Spleen (tissue), 11 donors: Measurements from ENCODE around the gene ARSI. TPM values are rescaled to one million over a fixed set of nuclear protein-coding genes. Genes with fewer than 3 reads are reported as not detected.

Experiments
- DNase-seq: peaks from one replicate; pipeline ENCODE4 v3.0.0-alpha.2; 2020
- H3K27ac ChIP-seq, 8 donors: fragments of 200-600 bp; sonication (generic) in 7 of 8; 1 replicate in 4 of 8; 2 replicates in 4 of 8; pipeline versions ENCODE4 v1.5.0 to v1.8.0; 2016 to 2021; ENCODE audit warnings: inconsistent platforms in 4 of 8, mild to moderate bottlenecking in 4 of 8, moderate library complexity in 1 of 8
- H3K27me3 ChIP-seq, 7 donors: fragments of 200-600 bp; sonication (generic) in 6 of 7; replicated peaks in 1 of 7; 1 replicate in 4 of 7; 2 replicates in 3 of 7; pipeline versions ENCODE4 v1.5.0 to v1.8.0; 2016 to 2021; ENCODE audit warnings: inconsistent platforms in 3 of 7, mild to moderate bottlenecking in 1 of 7
- H3K36me3 ChIP-seq, 6 donors: fragments of 200-600 bp; sonication (generic) in 5 of 6; 1 replicate in 4 of 6; 2 replicates in 2 of 6; pipeline versions ENCODE4 v1.5.0 to v1.8.0; 2016 to 2021; ENCODE audit warnings: inconsistent platforms in 2 of 6
- H3K4me1 ChIP-seq, 6 donors: fragments of 200-600 bp; sonication (generic) in 5 of 6; 1 replicate in 3 of 6; 2 replicates in 3 of 6; pipeline versions ENCODE4 v1.5.0 to v1.8.0; 2016 to 2021; ENCODE audit warnings: inconsistent platforms in 3 of 6
- H3K4me3 ChIP-seq, 8 donors: fragments of 200-600 bp; sonication (generic) in 7 of 8; 1 replicate in 4 of 8; 2 replicates in 4 of 8; pipeline versions ENCODE4 v1.5.0 to v1.8.0; 2016 to 2021; ENCODE audit warnings: inconsistent platforms in 4 of 8, mild to moderate bottlenecking in 4 of 8, moderate library complexity in 2 of 8
- H3K9me3 ChIP-seq, 8 donors: fragments of 200-600 bp; sonication (generic) in 7 of 8; 1 replicate in 4 of 8; 2 replicates in 4 of 8; pipeline versions ENCODE4 v1.5.0 to v1.8.0; 2016 to 2021; ENCODE audit warnings: inconsistent platforms in 4 of 8
- CTCF ChIP-seq, 11 experiments: fragments of 200-600 bp in 7 of 11; fragments of 450-650 bp in 4 of 11; sonication (generic) in 4 of 11; IDR thresholded peaks in 8 of 11; conservative IDR thresholded peaks in 3 of 11; 1 replicate in 7 of 11; 2 replicates in 4 of 11; pipeline versions ENCODE4 v1.4.0 to v1.8.0; 2016 to 2021; ENCODE audit warnings: antibody characterized with exemption in 11 of 11, inconsistent platforms in 4 of 11, mild to moderate bottlenecking in 1 of 11
- POLR2A ChIP-seq, 3 donors: fragments of 450-650 bp; IDR thresholded peaks; one replicate each; pipeline ENCODE4 v1.5.1; 2017; ENCODE audit warnings: antibody characterized with exemption in 3 of 3, mild to moderate bottlenecking in 1 of 3
- POLR2AphosphoS5 ChIP-seq, 3 donors: sonication (generic); formaldehyde crosslinking; IDR thresholded peaks; one replicate each; pipeline ENCODE4 v1.5.1; 2017; ENCODE audit warnings: antibody characterized with exemption in 3 of 3
- WGBS, 5 donors: extraction: QIAGEN DNeasy Blood & Tissue Kit in 3 of 5; methylation state at CpG; one replicate each; pipeline versions ENCODE4 v1.1.5 to v1.1.7; 2013 to 2018; 5-methylcytosine and 5-hydroxymethylcytosine counted together
- intact Hi-C: fragments of 100-400 bp; cut with DNase I; formaldehyde crosslinking; loops from one replicate; pipeline ENCODE4 v1.15.0; 2023; ENCODE audit warnings: low total_unique reads
- polyA plus RNA-seq, 3 donors: library from polyadenylated mRNA; stranded (reverse); fragments of 200-250 nt; gene quantifications; one replicate each; pipeline ENCODE4 v1.2.1, GENCODE V29; 2013
- total RNA-seq, 7 donors: library from RNA; depleted of rRNA in 3 of 7; stranded (reverse); fragments of >200 nt in 3 of 7; fragmentation: NEBNext Ultra II Directional in 4 of 7; extraction: Animal tissue kit (Norgen Biotek cat#: 25700) in 4 of 7; gene quantifications; one replicate each; pipeline versions ENCODE4 v1.1.0 to v1.2.1, GENCODE V29; 2016 to 2021
- donor health status: healthy with polysubstance abuse.
- donor health status: DM: no; HTN: no; CAD: no; lungs with moderate emphysema.
- donor health status: DM: no; HTN: no; CAD: no.
- donor health status: Bipolar disorder and iron deficiency.
- donor health status: healthy.
- donor health status: DM: no; HTN: no; CAD: no.
- donor health status: DM: yes; HTN: yes; CAD: no.

The ARSI gene
- total and polyA plus RNA-seq, 10 donors, result 0.07 to 3.8 (median 0.92) TPM

- Histone ChIP-seq H3K27ac (no peak overlapping the region), H3K4me1 (no peaks in the 10 kb centered on the region), H3K27me3 (no peaks in the 10 kb centered on the region), H3K9me3 (no peaks in the 10 kb centered on the region), H3K36me3 (no peaks in the 10 kb centered on the region), H3K4me3 (no peak overlapping the region)
- intact Hi-C loops, result no loop called here
- no peak for DNase-seq
- TF ChIP-seq POLR2A (IDR thresholded peaks at IDR 0.05), result no peak
- TF ChIP-seq CTCF (IDR thresholded peaks at IDR 0.05 in 8 of 11, conservative IDR thresholded peaks at IDR 0.05 in 3 of 11), result no peak
- TF ChIP-seq POLR2AphosphoS5 (IDR thresholded peaks at IDR 0.05), result no peak
- WGBS, 5 donors, result 60 to 87% (median 73%) methylated on average over 8 of the region's 8 CpGs
Observed at GRCh38 chr5:150323819-150324218, 21.1 kb upstream of the ARSI start.

GRCh38 chr5:150323092-150323491 is 20.4 kb upstream of the ARSI start:
- intact Hi-C loops, result no loop called here
- TF ChIP-seq POLR2AphosphoS5 (IDR thresholded peaks at IDR 0.05) (no peak), POLR2A (IDR thresholded peaks at IDR 0.05) (no peak), CTCF (IDR thresholded peaks at IDR 0.05 in 8 of 11, conservative IDR thresholded peaks at IDR 0.05 in 3 of 11) (no peak)
- no peaks in the 10 kb centered on the region for H3K27me3 ChIP-seq
- no peaks in the 10 kb centered on the region for H3K9me3 ChIP-seq
- no peaks in the 10 kb centered on the region for H3K36me3 ChIP-seq
- H3K27ac ChIP-seq, result no peak overlapping the region
- H3K4me1 ChIP-seq, result no peaks in the 10 kb centered on the region
- WGBS, 5 donors, result 69 to 89% (median 79%) methylated on average over 6 of the region's 6 CpGs
- DNase-seq, result no peak
- no peak overlapping the region for H3K4me3 ChIP-seq

- Histone ChIP-seq H3K4me1 (peaks cover 0 to 6% (median 0%) of the 10 kb centered on the region in 6 donors), H3K9me3 (no peaks in the 10 kb centered on the region), H3K4me3 (no peak overlapping the region), H3K27me3 (no peaks in the 10 kb centered on the region), H3K27ac (no peak overlapping the region), H3K36me3 (no peaks in the 10 kb centered on the region)
- DNase-seq, result no peak
- TF ChIP-seq CTCF (IDR thresholded peaks at IDR 0.05 in 8 of 11, conservative IDR thresholded peaks at IDR 0.05 in 3 of 11), result no peak
- intact Hi-C loops, result no loop called here
Observed at GRCh38 chr5:150322202-150322601, 19.5 kb upstream of the ARSI start.

- Histone ChIP-seq H3K4me1 (peaks cover 0 to 7% (median 0%) of the 10 kb centered on the region in 6 donors), H3K27me3 (no peaks in the 10 kb centered on the region)
- 91 to 100% (median 97%) methylated on average over 1 of the region's 1 CpG for WGBS, 5 donors
Observed at GRCh38 chr5:150321784-150322183, 19.1 kb upstream of the ARSI start.

GRCh38 chr5:150321211-150321610 is 18.5 kb upstream of the ARSI start:
- Histone ChIP-seq H3K27me3 (no peaks in the 10 kb centered on the region), H3K4me1 (peaks cover 0 to 7% (median 0%) of the 10 kb centered on the region in 6 donors), H3K27ac (no peak overlapping the region), H3K9me3 (no peaks in the 10 kb centered on the region), H3K36me3 (no peaks in the 10 kb centered on the region), H3K4me3 (no peak overlapping the region)
- no peak for TF ChIP-seq POLR2A (IDR thresholded peaks at IDR 0.05)
- TF ChIP-seq POLR2AphosphoS5 (IDR thresholded peaks at IDR 0.05), result no peak
- intact Hi-C loops, result no loop called here
- DNase-seq, result no peak
- 71 to 100% (median 89%) methylated on average over 1 of the region's 1 CpG for WGBS, 5 donors

More at GRCh38 chr5:150321784-150322183, 19.1 kb upstream of the ARSI start:
- Histone ChIP-seq H3K9me3 (no peaks in the 10 kb centered on the region), H3K4me3 (no peak overlapping the region), H3K36me3 (no peaks in the 10 kb centered on the region), H3K27ac (no peak overlapping the region)
- TF ChIP-seq POLR2A (IDR thresholded peaks at IDR 0.05), result no peak
- DNase-seq, result no peak
- intact Hi-C loops, result no loop called here
